Right lung (tissue), 5 donors: ENCODE measurements around the gene APOL5. TPM values are rescaled to one million over a fixed set of nuclear protein-coding genes. Genes with fewer than 3 reads are reported as not detected.

ENCODE experiments used
- DNase-seq, 2 donors: peaks; one replicate each; pipeline ENCODE4 v3.0.0-alpha.2; 2013
- polyA plus RNA-seq, 5 donors: library from polyadenylated mRNA; unstranded; fragments of 120-200 nt; gene quantifications; one replicate each; pipeline versions ENCODE4 v1.2.1 to v1.2.3, GENCODE V29; 2013; ENCODE audit warnings: inconsistent platforms in 1 of 5, low replicate concordance in 1 of 5; ENCODE audit not compliant: insufficient read length in 5 of 5, insufficient read depth in 1 of 5

The APOL5 gene
- polyA plus RNA-seq, 5 donors = 0.09 TPM; not detected in 4

- DNase-seq = no peak
Observed at GRCh38 chr22:35739931-35740380, 22.3 kb downstream of the APOL5 start.

- DNase-seq = no peak
Observed at GRCh38 chr22:35740616-35741015, 22.9 kb downstream of the APOL5 start.

GRCh38 chr22:35742342-35743100, 24.8 kb downstream of the APOL5 start:
- DNase-seq = no peak

GRCh38 chr22:35743326-35743860, 25.7 kb downstream of the APOL5 start:
- peak in 1 of 2 donors; percentile 24 for DNase-seq

- no peak for DNase-seq
Observed at GRCh38 chr22:35746248-35746647, 28.6 kb downstream of the APOL5 start.

GRCh38 chr22:35746946-35747703, 29.5 kb downstream of the APOL5 start:
- DNase-seq = no peak

GRCh38 chr22:35749808-35750207, 32.1 kb downstream of the APOL5 start:
- no peak for DNase-seq

GRCh38 chr22:35752006-35752862, 34.6 kb downstream of the APOL5 start:
- DNase-seq = no peak

- DNase-seq = no peak
Observed at GRCh38 chr22:35752863-35753189, 35.2 kb downstream of the APOL5 start.

GRCh38 chr22:35754761-35755160, 37.1 kb downstream of the APOL5 start:
- DNase-seq = no peak

GRCh38 chr22:35756722-35757121, 39.0 kb downstream of the APOL5 start:
- no peak for DNase-seq

GRCh38 chr22:35758394-35758793, 40.7 kb downstream of the APOL5 start:
- no peak for DNase-seq

- no peak for DNase-seq
Observed at GRCh38 chr22:35761037-35761436, 43.4 kb downstream of the APOL5 start.

- peak; percentile 34 to 35 for DNase-seq
Observed at GRCh38 chr22:35766654-35767580, 49.2 kb downstream of the APOL5 start.

- no peak for DNase-seq
Observed at GRCh38 chr22:35769974-35770373, 52.3 kb downstream of the APOL5 start.

- DNase-seq = no peak
Observed at GRCh38 chr22:35775339-35775738, 57.7 kb downstream of the APOL5 start.

- DNase-seq = no peak
Observed at GRCh38 chr22:35777335-35777975, 59.8 kb downstream of the APOL5 start.
